A673 (cell line): ENCODE measurements around the gene AP3D1. TPM values are rescaled to one million over a fixed set of nuclear protein-coding genes. Genes with fewer than 3 reads are reported as not detected.

ENCODE experiments used
- BruUV-seq: library from RNA; stranded (reverse); fragments of 400-500 nt; replicated peaks from 2 replicates; lab custom pipeline; 2021; lab: Mats Ljungman, UMichigan
- CTCF ChIA-PET: fragments of 300-600 bp; sonication (Branson Sonifier 250); formaldehyde crosslinking; loops from one replicate; lab custom pipeline; 2022; ENCODE audit warnings: antibody characterized with exemption; lab: Charles Lee
- POLR2A ChIA-PET: fragments of 300-600 bp; sonication (Branson Sonifier 250); formaldehyde crosslinking; loops from one replicate; lab custom pipeline; 2022; ENCODE audit warnings: antibody characterized with exemption; ENCODE audit not compliant: low non-redundant PET; lab: Charles Lee
- DNase-seq: peaks from one replicate; pipeline ENCODE4 v3.0.0-alpha.2; 2015; ENCODE audit warnings: low spot score
- H3K27ac ChIP-seq: fragments of 200-600 bp; sonication (generic); 2 replicates; pipeline ENCODE4 v1.5.1; 2016; ENCODE audit warnings: mixed run types, low read depth, mild to moderate bottlenecking, mixed read lengths, antibody characterized with exemption, low read length; ENCODE audit not compliant: poor library complexity, severe bottlenecking
- H3K27me3 ChIP-seq: fragments of 200-600 bp; sonication (generic); replicated peaks from 2 replicates; pipeline ENCODE4 v1.6.1; 2017; ENCODE audit warnings: mixed run types, low read depth, mild to moderate bottlenecking, mixed read lengths, antibody characterized with exemption, low read length; ENCODE audit not compliant: insufficient read depth, poor library complexity
- H3K36me3 ChIP-seq: fragments of 200-600 bp; sonication (generic); 2 replicates; pipeline ENCODE4 v1.6.1; 2016; ENCODE audit warnings: mixed run types, mild to moderate bottlenecking, mixed read lengths, antibody characterized with exemption, low read length; ENCODE audit not compliant: insufficient read depth, poor library complexity, severe bottlenecking
- H3K4me1 ChIP-seq: fragments of 200-600 bp; sonication (generic); 2 replicates; pipeline ENCODE4 v1.6.1; 2017; ENCODE audit warnings: mixed run types, mild to moderate bottlenecking, mixed read lengths, antibody characterized with exemption, low read length; ENCODE audit not compliant: insufficient read depth, poor library complexity, severe bottlenecking
- H3K4me3 ChIP-seq: fragments of 200-600 bp; sonication (generic); 2 replicates; pipeline ENCODE4 v1.5.1; 2016; ENCODE audit warnings: low read depth, mixed run types, mild to moderate bottlenecking, mixed read lengths, low read length; ENCODE audit not compliant: poor library complexity, severe bottlenecking
- H3K9me3 ChIP-seq: fragments of 200-600 bp; sonication (generic); 2 replicates; pipeline ENCODE4 v1.6.1; 2016; ENCODE audit warnings: mixed run types, low read depth, mild to moderate bottlenecking, mixed read lengths, antibody characterized with exemption, low read length; ENCODE audit not compliant: poor library complexity, severe bottlenecking
- CTCF ChIP-seq: fragments of 300-800, 200-600 bp; sonication (generic); conservative IDR thresholded peaks from 2 replicates; pipeline ENCODE4 v1.5.1; 2017; ENCODE audit warnings: low read depth, mild to moderate bottlenecking, antibody characterized with exemption, low read length, moderate library complexity, mixed read lengths
- EZH2 ChIP-seq: fragments of 200-600 bp; sonication (generic); IDR thresholded peaks from 2 replicates; pipeline ENCODE4 v1.6.1; 2017; ENCODE audit warnings: borderline replicate concordance, low read depth, mild to moderate bottlenecking, mixed read lengths, antibody characterized with exemption, low read length; ENCODE audit not compliant: poor library complexity, severe bottlenecking
- intact Hi-C: fragments of 100-400 bp; cut with micrococcal nuclease; formaldehyde crosslinking; loops from one replicate; pipeline ENCODE4 v1.10.0; 2022; ENCODE audit not compliant: unreplicated experiment
- total RNA-seq: library from RNA; stranded (reverse); gene quantifications from 2 replicates; pipeline ENCODE4 v1.2.3, GENCODE V29; 2021

The AP3D1 gene
- total RNA-seq, 1 experiment from 2014 or later = 148 TPM

DNA sequence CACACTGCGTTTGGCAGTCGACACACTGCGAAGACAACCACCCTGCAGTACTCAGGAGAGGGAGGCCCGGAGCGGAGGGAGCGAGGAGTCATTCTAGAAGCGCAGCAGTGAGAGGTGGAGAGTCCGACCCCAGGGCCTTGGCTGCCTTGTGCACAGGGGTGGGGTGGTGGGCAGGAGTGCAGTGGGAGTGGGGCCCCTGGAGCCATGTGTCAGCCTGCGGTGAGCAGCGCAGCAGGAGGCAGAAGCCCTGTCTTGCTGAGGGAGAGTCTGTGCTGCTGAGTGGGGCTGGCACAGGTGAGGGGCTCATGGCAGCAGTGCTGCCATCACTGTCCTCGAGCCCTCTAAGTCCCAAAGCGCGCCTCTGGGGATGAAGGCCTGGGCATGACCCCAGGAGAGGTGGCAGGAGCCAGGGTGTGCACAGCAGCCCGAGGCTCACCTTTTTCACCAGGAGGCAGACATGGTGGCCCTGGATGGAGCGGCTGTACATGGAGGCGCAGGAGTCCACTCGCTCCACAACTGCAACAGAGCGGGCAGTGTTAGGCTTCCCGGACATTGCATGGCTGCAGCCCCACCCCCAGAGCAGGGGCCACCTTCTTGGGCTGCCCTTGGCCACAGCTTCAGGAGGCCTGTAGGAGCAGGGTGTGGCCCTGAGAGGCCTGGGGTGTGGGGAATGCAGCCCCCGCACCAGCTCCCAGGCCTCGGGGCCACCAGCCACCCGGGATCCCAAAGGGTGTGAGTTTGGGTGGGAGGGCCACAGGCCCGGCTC, 42.9 kb downstream of the AP3D1 start:
- no peaks in the 10 kb centered on the region for H3K27me3 ChIP-seq
- ChIA-PET POLR2A (no interaction called here), CTCF (no interaction called here)
- no peaks in the 10 kb centered on the region for H3K4me1 ChIP-seq
- no peak for TF ChIP-seq EZH2
- TF ChIP-seq CTCF = no peak
- no peak for DNase-seq
- H3K4me3 ChIP-seq = no peak overlapping the region
- intact Hi-C loops = no loop called here
- H3K9me3 ChIP-seq = peaks cover 6% of the 10 kb centered on the region
- no peak overlapping the region for H3K27ac ChIP-seq
- H3K36me3 ChIP-seq = peaks cover 80% of the 10 kb centered on the region
- no TSS peak for BruUV-seq

DNA sequence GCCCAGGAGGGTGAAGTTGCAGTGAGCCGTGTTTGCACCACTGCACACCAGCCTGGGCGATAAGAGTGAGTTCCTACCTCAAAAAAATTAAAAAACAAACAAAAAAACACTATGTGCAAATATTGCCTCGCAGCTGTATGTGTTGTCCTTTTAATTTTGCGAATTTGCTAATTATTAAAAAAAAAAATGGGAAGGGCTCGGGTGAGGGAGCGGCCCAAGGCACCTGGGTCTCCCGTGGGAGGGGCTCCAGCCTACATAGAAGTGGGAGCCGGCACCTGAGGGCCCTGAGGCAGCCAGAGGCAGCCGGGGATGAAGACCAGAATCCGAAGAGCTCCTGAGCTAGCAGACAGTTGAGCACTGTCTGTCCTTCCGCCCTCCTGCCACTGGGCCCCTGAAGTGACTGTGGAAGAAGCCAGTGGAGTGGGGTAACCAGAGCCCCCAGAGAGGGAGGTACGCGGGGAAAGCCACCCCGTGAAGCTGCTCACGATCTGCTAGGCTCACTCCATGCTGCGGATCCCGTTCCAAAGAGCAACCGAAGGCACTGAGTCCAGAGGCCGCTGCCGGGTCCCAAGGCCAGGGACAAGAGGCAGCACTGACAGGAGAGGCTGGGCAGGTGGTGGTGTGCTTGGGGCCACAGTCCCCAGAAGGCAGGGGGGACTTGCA, 48.2 kb downstream of the AP3D1 start:
- Histone ChIP-seq H3K36me3 (peaks cover 58% of the 10 kb centered on the region), H3K27me3 (no peaks in the 10 kb centered on the region), H3K4me3 (no peak overlapping the region), H3K4me1 (no peaks in the 10 kb centered on the region), H3K9me3 (peaks cover 6% of the 10 kb centered on the region), H3K27ac (no peak overlapping the region)
- CTCF ChIA-PET = no interaction called here
- no peak for DNase-seq
- intact Hi-C loops = no loop called here
- TF ChIP-seq EZH2 = no peak
- TF ChIP-seq CTCF = no peak
- BruUV-seq = no TSS peak
- POLR2A ChIA-PET = interaction anchor here (0.6 kb wide), 1 partner anchor 8 kb away, joined by 3 read pairs; no protein-coding TSS in a partner anchor

GRCh38 chr19:2101417-2102335, 49.7 kb downstream of the AP3D1 start:
- BruUV-seq = no TSS peak
- intact Hi-C loops = no loop called here

More at GRCh38 chr19:2101417-2102335, 49.7 kb downstream of the AP3D1 start:
- ChIA-PET CTCF (no interaction called here), POLR2A (no interaction called here)
- no peak overlapping the region for H3K27ac ChIP-seq
- peaks cover 8% of the 10 kb centered on the region for H3K4me1 ChIP-seq
- H3K9me3 ChIP-seq = peaks cover 6% of the 10 kb centered on the region
- DNase-seq = no peak
- no peaks in the 10 kb centered on the region for H3K27me3 ChIP-seq
- peaks cover 49% of the 10 kb centered on the region for H3K36me3 ChIP-seq
- H3K4me3 ChIP-seq = no peak overlapping the region
- TF ChIP-seq EZH2 = no peak
- no peak for TF ChIP-seq CTCF
